HEK293 (cell line): ENCODE data around the gene ABCB10.

Experiments
- MZF1 ChIP-seq: fragments of 450-650 bp; formaldehyde crosslinking; IDR thresholded peaks from 2 replicates; pipeline ENCODE4 v1.5.1; 2017; ENCODE audit warnings: missing biosample characterization, missing genetic modification characterization, borderline replicate concordance
- PRDM1 ChIP-seq: fragments of 450-650 bp; formaldehyde crosslinking; IDR thresholded peaks from 2 replicates; pipeline ENCODE4; 2016; ENCODE audit warnings: missing biosample characterization, missing genetic modification characterization
- SALL2 ChIP-seq: fragments of 450-650 bp; formaldehyde crosslinking; IDR thresholded peaks from 2 replicates; pipeline ENCODE4 v1.5.0; 2017; ENCODE audit warnings: missing biosample characterization, mild to moderate bottlenecking, missing genetic modification characterization, borderline replicate concordance
- SP2 ChIP-seq: fragments of 450-650 bp; formaldehyde crosslinking; IDR thresholded peaks from 2 replicates; pipeline ENCODE4 v1.5.1; 2016; ENCODE audit warnings: missing biosample characterization, missing genetic modification characterization
- WT1 ChIP-seq: fragments of 450-650 bp; formaldehyde crosslinking; IDR thresholded peaks from 2 replicates; pipeline ENCODE4 v1.5.1; 2016; ENCODE audit warnings: missing biosample characterization, missing genetic modification characterization
- ZBTB21 ChIP-seq: fragments of 450-650 bp; formaldehyde crosslinking; IDR thresholded peaks from 2 replicates; pipeline ENCODE4 v1.5.1; 2017; ENCODE audit warnings: missing biosample characterization, missing genetic modification characterization
- ZEB2 ChIP-seq: fragments of 450-650 bp; formaldehyde crosslinking; IDR thresholded peaks from 2 replicates; pipeline ENCODE4 v1.5.1; 2016; ENCODE audit warnings: missing biosample characterization, missing genetic modification characterization
- ZFP3 ChIP-seq: fragments of 450-650 bp; formaldehyde crosslinking; IDR thresholded peaks from 2 replicates; pipeline ENCODE4 v1.5.1; 2016; ENCODE audit warnings: low read depth, missing biosample characterization, missing genetic modification characterization
- ZFP37 ChIP-seq: fragments of 450-650 bp; formaldehyde crosslinking; IDR thresholded peaks from 2 replicates; pipeline ENCODE4 v1.5.1; 2016; ENCODE audit warnings: missing biosample characterization, missing genetic modification characterization
- ZIC2 ChIP-seq: fragments of 450-650 bp; formaldehyde crosslinking; IDR thresholded peaks from 2 replicates; pipeline ENCODE4 v1.5.1; 2016; ENCODE audit warnings: missing biosample characterization, missing genetic modification characterization
- ZNF157 ChIP-seq: fragments of 450-650 bp; formaldehyde crosslinking; IDR thresholded peaks from 2 replicates; pipeline ENCODE4 v1.5.1; 2016; ENCODE audit warnings: missing biosample characterization, missing genetic modification characterization
- ZNF16 ChIP-seq: fragments of 450-650 bp; formaldehyde crosslinking; IDR thresholded peaks from 2 replicates; pipeline ENCODE4 v1.5.1; 2016; ENCODE audit warnings: low read depth, missing biosample characterization, missing genetic modification characterization
- ZNF211 ChIP-seq: fragments of 450-650 bp; formaldehyde crosslinking; IDR thresholded peaks from 2 replicates; pipeline ENCODE4 v1.5.1; 2016; ENCODE audit warnings: low read depth, missing biosample characterization, missing genetic modification characterization
- ZNF214 ChIP-seq: fragments of 450-650 bp; formaldehyde crosslinking; IDR thresholded peaks from 2 replicates; pipeline ENCODE4 v1.5.1; 2017; ENCODE audit warnings: missing biosample characterization, mild to moderate bottlenecking, missing genetic modification characterization, borderline replicate concordance
- ZNF23 ChIP-seq: fragments of 450-650 bp; formaldehyde crosslinking; IDR thresholded peaks from 2 replicates; pipeline ENCODE4 v1.5.1; 2016; ENCODE audit warnings: missing biosample characterization, missing genetic modification characterization, borderline replicate concordance
- ZNF335 ChIP-seq: fragments of 450-650 bp; formaldehyde crosslinking; conservative IDR thresholded peaks from 2 replicates; pipeline ENCODE4 v1.5.1; 2016; ENCODE audit warnings: missing biosample characterization, missing genetic modification characterization
- ZNF423 ChIP-seq: fragments of 450-650 bp; formaldehyde crosslinking; IDR thresholded peaks from 2 replicates; pipeline ENCODE4 v1.5.1; 2016; ENCODE audit warnings: missing biosample characterization, missing genetic modification characterization
- ZNF449 ChIP-seq: fragments of 450-650 bp; formaldehyde crosslinking; IDR thresholded peaks from 2 replicates; pipeline ENCODE4 v1.5.1; 2017; ENCODE audit warnings: missing biosample characterization, mild to moderate bottlenecking, missing genetic modification characterization, moderate library complexity
- ZNF514 ChIP-seq: fragments of 450-650 bp; formaldehyde crosslinking; IDR thresholded peaks from 2 replicates; pipeline ENCODE4 v1.5.1; 2016; ENCODE audit warnings: missing biosample characterization, missing genetic modification characterization
- ZNF558 ChIP-seq: fragments of 450-650 bp; formaldehyde crosslinking; IDR thresholded peaks from 2 replicates; pipeline ENCODE4 v1.5.1; 2016; ENCODE audit warnings: missing biosample characterization, missing genetic modification characterization
- ZNF585B ChIP-seq: fragments of 450-650 bp; formaldehyde crosslinking; IDR thresholded peaks from 2 replicates; pipeline ENCODE4 v1.5.1; 2016; ENCODE audit warnings: missing biosample characterization, missing genetic modification characterization
- ZNF624 ChIP-seq: fragments of 450-650 bp; formaldehyde crosslinking; IDR thresholded peaks from 2 replicates; pipeline ENCODE4 v1.5.1; 2017; ENCODE audit warnings: missing biosample characterization, missing genetic modification characterization
- ZNF629 ChIP-seq: fragments of 450-650 bp; formaldehyde crosslinking; IDR thresholded peaks from 2 replicates; pipeline ENCODE4 v1.5.1; 2017; ENCODE audit warnings: missing biosample characterization, missing genetic modification characterization
- ZNF660 ChIP-seq: fragments of 450-650 bp; IDR thresholded peaks from 2 replicates; pipeline ENCODE4 v1.5.1; 2018; ENCODE audit warnings: missing biosample characterization, mild to moderate bottlenecking, missing genetic modification characterization
- ZNF670 ChIP-seq: fragments of 450-650 bp; formaldehyde crosslinking; IDR thresholded peaks from 2 replicates; pipeline ENCODE4 v1.5.1; 2016; ENCODE audit warnings: missing biosample characterization, missing genetic modification characterization, low read depth
- ZNF785 ChIP-seq: fragments of 450-650 bp; formaldehyde crosslinking; IDR thresholded peaks from 2 replicates; pipeline ENCODE4 v1.5.1; 2016; ENCODE audit warnings: missing biosample characterization, missing genetic modification characterization
- ZNF837 ChIP-seq: fragments of 450-650 bp; formaldehyde crosslinking; IDR thresholded peaks from 2 replicates; pipeline ENCODE4 v1.5.1; 2016; ENCODE audit warnings: missing biosample characterization, missing genetic modification characterization
- ZSCAN16 ChIP-seq: fragments of 450-650 bp; formaldehyde crosslinking; IDR thresholded peaks from 2 replicates; pipeline ENCODE4 v1.5.1; 2016; ENCODE audit warnings: missing biosample characterization, missing genetic modification characterization
- ZSCAN30 ChIP-seq: fragments of 450-650 bp; IDR thresholded peaks from 2 replicates; pipeline ENCODE4 v1.5.1; 2018; ENCODE audit warnings: missing biosample characterization, mild to moderate bottlenecking, missing genetic modification characterization, moderate library complexity
- TF ChIP-seq, protein P1 (sequence below): fragments of 450-650 bp; formaldehyde crosslinking; IDR thresholded peaks from 2 replicates; pipeline ENCODE4 v1.5.1; 2016; ENCODE audit warnings: missing biosample characterization, missing genetic modification characterization
- TF ChIP-seq, protein P2 (sequence below): fragments of 450-650 bp; formaldehyde crosslinking; IDR thresholded peaks from 2 replicates; pipeline ENCODE4 v1.5.1; 2017; ENCODE audit warnings: missing biosample characterization, missing genetic modification characterization
- TF ChIP-seq, protein P3 (sequence below): fragments of 450-650 bp; formaldehyde crosslinking; IDR thresholded peaks from 2 replicates; pipeline ENCODE4; 2016; ENCODE audit warnings: missing biosample characterization, missing genetic modification characterization
- TF ChIP-seq, protein P4 (sequence below): fragments of 450-650 bp; formaldehyde crosslinking; IDR thresholded peaks from 2 replicates; pipeline ENCODE4 v1.5.1; 2016; ENCODE audit warnings: missing biosample characterization, missing genetic modification characterization

The ABCB10 gene

GRCh38 chr1:229557913-229558414 is 543 bp downstream of the ABCB10 start (continued):
- TF ChIP-seq, protein P1, sequence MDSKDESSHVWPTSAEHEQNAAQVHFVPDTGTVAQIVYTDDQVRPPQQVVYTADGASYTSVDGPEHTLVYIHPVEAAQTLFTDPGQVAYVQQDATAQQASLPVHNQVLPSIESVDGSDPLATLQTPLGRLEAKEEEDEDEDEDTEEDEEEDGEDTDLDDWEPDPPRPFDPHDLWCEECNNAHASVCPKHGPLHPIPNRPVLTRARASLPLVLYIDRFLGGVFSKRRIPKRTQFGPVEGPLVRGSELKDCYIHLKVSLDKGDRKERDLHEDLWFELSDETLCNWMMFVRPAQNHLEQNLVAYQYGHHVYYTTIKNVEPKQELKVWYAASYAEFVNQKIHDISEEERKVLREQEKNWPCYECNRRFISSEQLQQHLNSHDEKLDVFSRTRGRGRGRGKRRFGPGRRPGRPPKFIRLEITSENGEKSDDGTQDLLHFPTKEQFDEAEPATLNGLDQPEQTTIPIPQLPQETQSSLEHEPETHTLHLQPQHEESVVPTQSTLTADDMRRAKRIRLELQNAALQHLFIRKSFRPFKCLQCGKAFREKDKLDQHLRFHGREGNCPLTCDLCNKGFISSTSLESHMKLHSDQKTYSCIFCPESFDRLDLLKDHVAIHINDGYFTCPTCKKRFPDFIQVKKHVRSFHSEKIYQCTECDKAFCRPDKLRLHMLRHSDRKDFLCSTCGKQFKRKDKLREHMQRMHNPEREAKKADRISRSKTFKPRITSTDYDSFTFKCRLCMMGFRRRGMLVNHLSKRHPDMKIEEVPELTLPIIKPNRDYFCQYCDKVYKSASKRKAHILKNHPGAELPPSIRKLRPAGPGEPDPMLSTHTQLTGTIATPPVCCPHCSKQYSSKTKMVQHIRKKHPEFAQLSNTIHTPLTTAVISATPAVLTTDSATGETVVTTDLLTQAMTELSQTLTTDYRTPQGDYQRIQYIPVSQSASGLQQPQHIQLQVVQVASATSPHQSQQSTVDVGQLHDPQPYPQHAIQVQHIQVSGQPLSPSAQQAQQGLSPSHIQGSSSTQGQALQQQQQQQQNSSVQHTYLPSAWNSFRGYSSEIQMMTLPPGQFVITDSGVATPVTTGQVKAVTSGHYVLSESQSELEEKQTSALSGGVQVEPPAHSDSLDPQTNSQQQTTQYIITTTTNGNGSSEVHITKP (tag by site-specific recombination) = no peak
- TF ChIP-seq ZNF624 (tag by site-specific recombination) = no peak
- TF ChIP-seq ZNF423 = 0 out of 2 replicates have a peak, but pooled peaks have one; percentile 13
- no peak for TF ChIP-seq ZNF558
- TF ChIP-seq ZFP37 (tag by site-specific recombination) = peak; percentile 78; the same call in 1 of the 2 replicates
- TF ChIP-seq MZF1 (tag by site-specific recombination) = no peak
- TF ChIP-seq ZIC2 (tag by site-specific recombination) = peak; percentile 44; the same call in 1 of the 2 replicates
- no peak for TF ChIP-seq ZNF157 (tag by site-specific recombination)
- TF ChIP-seq ZNF514 (tag by site-specific recombination) = no peak
- TF ChIP-seq, protein P2, sequence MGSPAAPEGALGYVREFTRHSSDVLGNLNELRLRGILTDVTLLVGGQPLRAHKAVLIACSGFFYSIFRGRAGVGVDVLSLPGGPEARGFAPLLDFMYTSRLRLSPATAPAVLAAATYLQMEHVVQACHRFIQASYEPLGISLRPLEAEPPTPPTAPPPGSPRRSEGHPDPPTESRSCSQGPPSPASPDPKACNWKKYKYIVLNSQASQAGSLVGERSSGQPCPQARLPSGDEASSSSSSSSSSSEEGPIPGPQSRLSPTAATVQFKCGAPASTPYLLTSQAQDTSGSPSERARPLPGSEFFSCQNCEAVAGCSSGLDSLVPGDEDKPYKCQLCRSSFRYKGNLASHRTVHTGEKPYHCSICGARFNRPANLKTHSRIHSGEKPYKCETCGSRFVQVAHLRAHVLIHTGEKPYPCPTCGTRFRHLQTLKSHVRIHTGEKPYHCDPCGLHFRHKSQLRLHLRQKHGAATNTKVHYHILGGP (tag by site-specific recombination) = no peak
- TF ChIP-seq ZNF629 = no peak
- TF ChIP-seq ZNF660 (tag by site-specific recombination) = peak; percentile 74; the same call in 1 of the 2 replicates
- no peak for TF ChIP-seq ZNF585B (tag by site-specific recombination)
- no peak for TF ChIP-seq ZNF837
- no peak for TF ChIP-seq ZNF449
- TF ChIP-seq ZNF670 = no peak
- TF ChIP-seq PRDM1 (tag by site-specific recombination) = no peak
- no peak for TF ChIP-seq ZNF214
- TF ChIP-seq ZSCAN16 (tag by site-specific recombination) = no peak
- TF ChIP-seq, protein P3, sequence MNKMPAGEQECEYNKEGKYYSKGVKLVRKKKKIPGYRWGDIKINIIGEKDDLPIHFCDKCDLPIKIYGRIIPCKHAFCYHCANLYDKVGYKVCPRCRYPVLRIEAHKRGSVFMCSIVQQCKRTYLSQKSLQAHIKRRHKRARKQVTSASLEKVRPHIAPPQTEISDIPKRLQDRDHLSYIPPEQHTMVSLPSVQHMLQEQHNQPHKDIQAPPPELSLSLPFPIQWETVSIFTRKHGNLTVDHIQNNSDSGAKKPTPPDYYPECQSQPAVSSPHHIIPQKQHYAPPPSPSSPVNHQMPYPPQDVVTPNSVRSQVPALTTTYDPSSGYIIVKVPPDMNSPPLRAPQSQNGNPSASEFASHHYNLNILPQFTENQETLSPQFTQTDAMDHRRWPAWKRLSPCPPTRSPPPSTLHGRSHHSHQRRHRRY (tag by site-specific recombination) = no peak
- no peak for TF ChIP-seq ZNF785 (tag by site-specific recombination)
- peak; percentile 73 for TF ChIP-seq ZNF335 (tag by site-specific recombination)
- TF ChIP-seq ZBTB21 (tag by site-specific recombination) = no peak
- no peak for TF ChIP-seq ZFP3 (tag by site-specific recombination)
- peak; percentile 49; the same call in 1 of the 2 replicates for TF ChIP-seq ZEB2 (tag by site-specific recombination)
- TF ChIP-seq WT1 (tag by site-specific recombination) = 0 out of 2 replicates have a peak, but pooled peaks have one; percentile 16
- peak; percentile 56 for TF ChIP-seq SP2 (tag by site-specific recombination)
- no peak for TF ChIP-seq SALL2
- TF ChIP-seq ZNF23 (tag by site-specific recombination) = no peak
- peak; percentile 47; the same call in 1 of the 2 replicates for TF ChIP-seq ZSCAN30 (tag by site-specific recombination)
- TF ChIP-seq, protein P4, sequence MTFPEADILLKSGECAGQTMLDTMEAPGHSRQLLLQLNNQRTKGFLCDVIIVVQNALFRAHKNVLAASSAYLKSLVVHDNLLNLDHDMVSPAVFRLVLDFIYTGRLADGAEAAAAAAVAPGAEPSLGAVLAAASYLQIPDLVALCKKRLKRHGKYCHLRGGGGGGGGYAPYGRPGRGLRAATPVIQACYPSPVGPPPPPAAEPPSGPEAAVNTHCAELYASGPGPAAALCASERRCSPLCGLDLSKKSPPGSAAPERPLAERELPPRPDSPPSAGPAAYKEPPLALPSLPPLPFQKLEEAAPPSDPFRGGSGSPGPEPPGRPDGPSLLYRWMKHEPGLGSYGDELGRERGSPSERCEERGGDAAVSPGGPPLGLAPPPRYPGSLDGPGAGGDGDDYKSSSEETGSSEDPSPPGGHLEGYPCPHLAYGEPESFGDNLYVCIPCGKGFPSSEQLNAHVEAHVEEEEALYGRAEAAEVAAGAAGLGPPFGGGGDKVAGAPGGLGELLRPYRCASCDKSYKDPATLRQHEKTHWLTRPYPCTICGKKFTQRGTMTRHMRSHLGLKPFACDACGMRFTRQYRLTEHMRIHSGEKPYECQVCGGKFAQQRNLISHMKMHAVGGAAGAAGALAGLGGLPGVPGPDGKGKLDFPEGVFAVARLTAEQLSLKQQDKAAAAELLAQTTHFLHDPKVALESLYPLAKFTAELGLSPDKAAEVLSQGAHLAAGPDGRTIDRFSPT (tag by site-specific recombination) = no peak
- no peak for TF ChIP-seq ZNF211 (tag by site-specific recombination)
- no peak for TF ChIP-seq ZNF16 (tag by site-specific recombination)
